ENCODE measurements around the gene MYO5A. TPM values are rescaled to one million over a fixed set of nuclear protein-coding genes. Genes with fewer than 3 reads are reported as not detected.

The MYO5A gene
- total and polyA plus RNA-seq, 5 donors from 2014 or later = 6.1 to 63.3 (median 13.2) TPM

GRCh38 chr15:52523192-52523591, 5.5 kb downstream of the MYO5A start:
- no peaks in the 10 kb centered on the region for H3K9me3 Mint-ChIP-seq
- H3K27me3 Mint-ChIP-seq = no peaks in the 10 kb centered on the region
- ATAC-seq (ENCODE audit: low read depth in 2 of 2) (no peak), DNase-seq (no peak)
- H3K4me3 Mint-ChIP-seq = peak overlapping the region in 1 of 4 donors; percentile 81
- peak overlapping the region in 2 of 3 donors; percentile 1 to 18 for H3K27ac Mint-ChIP-seq
- H3K4me3 ChIP-seq (ENCODE audit: low read depth, low read length) = no peak overlapping the region
- H3K4me1 ChIP-seq (ENCODE audit: control insufficient read depth, insufficient read depth, low read length, poor library complexity, severe bottlenecking) = peaks cover 21% of the 10 kb centered on the region
- H3K27me3 ChIP-seq (ENCODE audit: control insufficient read depth, insufficient read depth, low read length) = no peaks in the 10 kb centered on the region
- H3K9me3 ChIP-seq (ENCODE audit: control insufficient read depth in 2 of 2, low read length in 2 of 2) = no peaks in the 10 kb centered on the region
- H3K27ac ChIP-seq (ENCODE audit: insufficient read depth, low read length, poor library complexity, severe bottlenecking) = no peak overlapping the region
- H3K4me1 Mint-ChIP-seq = peaks cover 47 to 78% (median 71%) of the 10 kb centered on the region in 4 donors
- no peaks in the 10 kb centered on the region for H3K36me3 Mint-ChIP-seq
- H3K36me3 ChIP-seq (ENCODE audit: control insufficient read depth, insufficient read depth, low read length) = no peaks in the 10 kb centered on the region

- H3K27me3 ChIP-seq (ENCODE audit: control insufficient read depth, insufficient read depth, low read length) = no peaks in the 10 kb centered on the region
- no peaks in the 10 kb centered on the region for H3K27me3 Mint-ChIP-seq
- ATAC-seq (ENCODE audit: low read depth in 2 of 2) = no peak
- peaks cover 16% of the 10 kb centered on the region for H3K4me1 ChIP-seq (ENCODE audit: control insufficient read depth, insufficient read depth, low read length, poor library complexity, severe bottlenecking)
- no peak overlapping the region for H3K27ac ChIP-seq (ENCODE audit: insufficient read depth, low read length, poor library complexity, severe bottlenecking)
- no peaks in the 10 kb centered on the region for H3K36me3 ChIP-seq (ENCODE audit: control insufficient read depth, insufficient read depth, low read length)
- H3K9me3 ChIP-seq (ENCODE audit: control insufficient read depth in 2 of 2, low read length in 2 of 2) = no peaks in the 10 kb centered on the region
- DNase-seq = no peak
- H3K4me1 Mint-ChIP-seq = peaks cover 43 to 66% (median 59%) of the 10 kb centered on the region in 4 donors
- no peak overlapping the region for H3K4me3 ChIP-seq (ENCODE audit: low read depth, low read length)
- H3K4me3 Mint-ChIP-seq = peak overlapping the region in 1 of 4 donors; percentile 26
- peak overlapping the region in 1 of 3 donors; percentile 50 for H3K27ac Mint-ChIP-seq
- no peaks in the 10 kb centered on the region for H3K36me3 Mint-ChIP-seq
- H3K9me3 Mint-ChIP-seq = no peaks in the 10 kb centered on the region
Measured at GRCh38 chr15:52521682-52522081, 7.0 kb downstream of the MYO5A start.

GRCh38 chr15:52520421-52520820, 8.3 kb downstream of the MYO5A start:
- H3K9me3 ChIP-seq (ENCODE audit: control insufficient read depth in 2 of 2, low read length in 2 of 2) = no peaks in the 10 kb centered on the region
- DNase-seq (no peak), ATAC-seq (ENCODE audit: low read depth in 2 of 2) (no peak)
- Mint-ChIP-seq H3K4me3 (no peak overlapping the region), H3K27me3 (no peaks in the 10 kb centered on the region), H3K4me1 (peaks cover 38 to 62% (median 51%) of the 10 kb centered on the region in 4 donors), H3K36me3 (no peaks in the 10 kb centered on the region), H3K9me3 (no peaks in the 10 kb centered on the region), H3K27ac (no peak overlapping the region)
- H3K4me1 ChIP-seq (ENCODE audit: control insufficient read depth, insufficient read depth, low read length, poor library complexity, severe bottlenecking) = peaks cover 16% of the 10 kb centered on the region
- H3K36me3 ChIP-seq (ENCODE audit: control insufficient read depth, insufficient read depth, low read length) = no peaks in the 10 kb centered on the region
- H3K27ac ChIP-seq (ENCODE audit: insufficient read depth, low read length, poor library complexity, severe bottlenecking) = no peak overlapping the region
- no peak overlapping the region for H3K4me3 ChIP-seq (ENCODE audit: low read depth, low read length)
- H3K27me3 ChIP-seq (ENCODE audit: control insufficient read depth, insufficient read depth, low read length) = no peaks in the 10 kb centered on the region

GRCh38 chr15:52518487-52519371, 10.0 kb downstream of the MYO5A start:
- no peaks in the 10 kb centered on the region for H3K9me3 Mint-ChIP-seq
- H3K4me3 Mint-ChIP-seq = peak overlapping the region in 3 of 4 donors; percentile 7 to 35 (median 17)
- Histone ChIP-seq H3K36me3 (ENCODE audit: control insufficient read depth, insufficient read depth, low read length) (no peaks in the 10 kb centered on the region), H3K27me3 (ENCODE audit: control insufficient read depth, insufficient read depth, low read length) (no peaks in the 10 kb centered on the region), H3K27ac (ENCODE audit: insufficient read depth, low read length, poor library complexity, severe bottlenecking) (peak overlapping the region; percentile 10), H3K4me3 (ENCODE audit: low read depth, low read length) (no peak overlapping the region), H3K9me3 (ENCODE audit: control insufficient read depth in 2 of 2, low read length in 2 of 2) (no peaks in the 10 kb centered on the region), H3K4me1 (ENCODE audit: control insufficient read depth, insufficient read depth, low read length, poor library complexity, severe bottlenecking) (peaks cover 15% of the 10 kb centered on the region)
- H3K27ac Mint-ChIP-seq = peak overlapping the region; percentile 20 to 87 (median 23)
- H3K4me1 Mint-ChIP-seq = peaks cover 37 to 55% (median 40%) of the 10 kb centered on the region in 4 donors
- H3K36me3 Mint-ChIP-seq = no peaks in the 10 kb centered on the region
- no peaks in the 10 kb centered on the region for H3K27me3 Mint-ChIP-seq
- DNase-seq (peak in 1 of 3 donors; percentile 39), ATAC-seq (ENCODE audit: low read depth in 2 of 2) (peak in 1 of 2 donors; percentile 34)

- no peak overlapping the region for H3K27ac Mint-ChIP-seq
- H3K4me1 Mint-ChIP-seq = peaks cover 20 to 43% (median 30%) of the 10 kb centered on the region in 4 donors
Measured at GRCh38 chr15:52517014-52517413, 11.7 kb downstream of the MYO5A start.

GRCh38 chr15:52515343-52515742, 13.3 kb downstream of the MYO5A start:
- H3K27ac Mint-ChIP-seq = no peak overlapping the region
- no peaks in the 10 kb centered on the region for H3K27me3 ChIP-seq (ENCODE audit: control insufficient read depth, insufficient read depth, low read length)
- no peak overlapping the region for H3K4me3 ChIP-seq (ENCODE audit: low read depth, low read length)
- no peaks in the 10 kb centered on the region for H3K27me3 Mint-ChIP-seq
- no peak overlapping the region for H3K4me3 Mint-ChIP-seq
- DNase-seq (no peak), ATAC-seq (ENCODE audit: low read depth in 2 of 2) (no peak)
- peaks cover 19 to 41% (median 25%) of the 10 kb centered on the region in 4 donors for H3K4me1 Mint-ChIP-seq
- no peaks in the 10 kb centered on the region for H3K9me3 ChIP-seq (ENCODE audit: control insufficient read depth in 2 of 2, low read length in 2 of 2)
- no peaks in the 10 kb centered on the region for H3K9me3 Mint-ChIP-seq
- no peaks in the 10 kb centered on the region for H3K36me3 Mint-ChIP-seq
- no peaks in the 10 kb centered on the region for H3K36me3 ChIP-seq (ENCODE audit: control insufficient read depth, insufficient read depth, low read length)
- no peak overlapping the region for H3K27ac ChIP-seq (ENCODE audit: insufficient read depth, low read length, poor library complexity, severe bottlenecking)
- peaks cover 15% of the 10 kb centered on the region for H3K4me1 ChIP-seq (ENCODE audit: control insufficient read depth, insufficient read depth, low read length, poor library complexity, severe bottlenecking)

More at GRCh38 chr15:52517014-52517413, 11.7 kb downstream of the MYO5A start:
- no peaks in the 10 kb centered on the region for H3K27me3 ChIP-seq (ENCODE audit: control insufficient read depth, insufficient read depth, low read length)
- no peak for ATAC-seq (ENCODE audit: low read depth in 2 of 2)
- Mint-ChIP-seq H3K36me3 (no peaks in the 10 kb centered on the region), H3K9me3 (no peaks in the 10 kb centered on the region), H3K4me3 (no peak overlapping the region), H3K27me3 (no peaks in the 10 kb centered on the region)
- H3K9me3 ChIP-seq (ENCODE audit: control insufficient read depth in 2 of 2, low read length in 2 of 2) = no peaks in the 10 kb centered on the region
- H3K36me3 ChIP-seq (ENCODE audit: control insufficient read depth, insufficient read depth, low read length) = no peaks in the 10 kb centered on the region
- H3K27ac ChIP-seq (ENCODE audit: insufficient read depth, low read length, poor library complexity, severe bottlenecking) = no peak overlapping the region
- no peak for DNase-seq
- no peak overlapping the region for H3K4me3 ChIP-seq (ENCODE audit: low read depth, low read length)
- H3K4me1 ChIP-seq (ENCODE audit: control insufficient read depth, insufficient read depth, low read length, poor library complexity, severe bottlenecking) = peaks cover 15% of the 10 kb centered on the region

GRCh38 chr15:52514482-52514881, 14.2 kb downstream of the MYO5A start:
- peaks cover 20% of the 10 kb centered on the region for H3K4me1 ChIP-seq (ENCODE audit: control insufficient read depth, insufficient read depth, low read length, poor library complexity, severe bottlenecking)
- H3K36me3 ChIP-seq (ENCODE audit: control insufficient read depth, insufficient read depth, low read length) = no peaks in the 10 kb centered on the region
- H3K36me3 Mint-ChIP-seq = no peaks in the 10 kb centered on the region
- H3K27me3 Mint-ChIP-seq = no peaks in the 10 kb centered on the region
- H3K4me1 Mint-ChIP-seq = peaks cover 26 to 44% (median 28%) of the 10 kb centered on the region in 4 donors
- H3K27me3 ChIP-seq (ENCODE audit: control insufficient read depth, insufficient read depth, low read length) = no peaks in the 10 kb centered on the region
- H3K9me3 ChIP-seq (ENCODE audit: control insufficient read depth in 2 of 2, low read length in 2 of 2) = no peaks in the 10 kb centered on the region
- no peak overlapping the region for H3K4me3 Mint-ChIP-seq
- H3K27ac ChIP-seq (ENCODE audit: insufficient read depth, low read length, poor library complexity, severe bottlenecking) = no peak overlapping the region
- H3K27ac Mint-ChIP-seq = no peak overlapping the region
- no peak for ATAC-seq (ENCODE audit: low read depth in 2 of 2)
- H3K9me3 Mint-ChIP-seq = no peaks in the 10 kb centered on the region
- DNase-seq = no peak
- H3K4me3 ChIP-seq (ENCODE audit: low read depth, low read length) = no peak overlapping the region

Measured in CD4-positive, CD25-positive, alpha-beta regulatory T cell (primary cell).